ENCODE data around the gene GTF2A1. TPM values are rescaled to one million over a fixed set of nuclear protein-coding genes. Genes with fewer than 3 reads are reported as not detected.

Gene GTF2A1
- total RNA-seq, 2 experiments from 2014 or later, result 35.1 to 69.8 TPM

GRCh38 chr14:81170104-81170828 is 50.5 kb downstream of the GTF2A1 start:
- peak overlapping the region; percentile 62 for H3K4me3 ChIP-seq (ENCODE audit: low read depth, low read length, poor library complexity, severe bottlenecking)
- ChIA-PET CTCF (ENCODE audit: unreplicated experiment) (interaction anchor here (0.7 to 1.1 kb wide), 4 partner anchors 9 to 183 kb away, joined by 3 to 8 read pairs (median 3); no protein-coding TSS in a partner anchor), POLR2A (interaction anchor here (0.6 to 3.0 kb wide), 13 partner anchors 10 to 444 kb away, joined by 3 to 20 read pairs (median 4); partner anchors contain the start of gene GTF2A1)
- intact Hi-C loops (cut with micrococcal nuclease; ENCODE audit: unreplicated experiment), result loop anchor here (1.0 to 5.0 kb wide), 3 partner anchors 174 to 302 kb away; no protein-coding TSS in a partner anchor
- peak overlapping the region; percentile 62 for H3K27ac ChIP-seq (ENCODE audit: low read depth, low read length, poor library complexity, severe bottlenecking)
- H3K4me1 ChIP-seq (ENCODE audit: insufficient read depth, low read length, poor library complexity, severe bottlenecking), result peaks cover 46% of the 10 kb centered on the region
- H4K20me1 ChIP-seq (ENCODE audit: insufficient read depth, low read length), result no peaks in the 10 kb centered on the region
- TF ChIP-seq EZH2phosphoT487 (IDR thresholded peaks at IDR 0.05; ENCODE audit: borderline replicate concordance, low read depth, low read length) (no peak), CTCF (conservative IDR thresholded peaks at IDR 0.05; ENCODE audit: low read length) (peak; percentile 97)
- H2AFZ ChIP-seq (ENCODE audit: low read length), result peak overlapping the region; percentile 91
- no TSS peak for BruUV-seq (replicated peaks)
- DNase-seq (ENCODE audit: low spot score), result peak; percentile 87
- H3K9me3 ChIP-seq (ENCODE audit: low read length), result no peaks in the 10 kb centered on the region
- no peaks in the 10 kb centered on the region for H3K9me2 ChIP-seq (ENCODE audit: insufficient read depth, low read length)
- H3K4me2 ChIP-seq (ENCODE audit: low read length), result peak overlapping the region; percentile 88
- no peaks in the 10 kb centered on the region for H3K79me2 ChIP-seq (ENCODE audit: insufficient read depth, low read depth, low read length)
- peaks cover 8% of the 10 kb centered on the region for H3K36me3 ChIP-seq (ENCODE audit: insufficient read depth, low read length)

GRCh38 chr14:81169711-81170103 is 51.1 kb downstream of the GTF2A1 start:
- Histone ChIP-seq H3K79me2 (ENCODE audit: insufficient read depth, low read depth, low read length) (no peaks in the 10 kb centered on the region), H3K27ac (ENCODE audit: low read depth, low read length, poor library complexity, severe bottlenecking) (peak overlapping the region; percentile 62), H3K9me3 (ENCODE audit: low read length) (no peaks in the 10 kb centered on the region), H3K4me1 (ENCODE audit: insufficient read depth, low read length, poor library complexity, severe bottlenecking) (peaks cover 41% of the 10 kb centered on the region), H3K4me2 (ENCODE audit: low read length) (peak overlapping the region; percentile 88), H3K9me2 (ENCODE audit: insufficient read depth, low read length) (no peaks in the 10 kb centered on the region), H3K36me3 (ENCODE audit: insufficient read depth, low read length) (peaks cover 3% of the 10 kb centered on the region; the same call in 1 of the 2 replicates), H3K4me3 (ENCODE audit: low read depth, low read length, poor library complexity, severe bottlenecking) (peak overlapping the region; percentile 62), H4K20me1 (ENCODE audit: insufficient read depth, low read length) (no peaks in the 10 kb centered on the region), H2AFZ (ENCODE audit: low read length) (peak overlapping the region; percentile 91)
- no TSS peak for BruUV-seq (replicated peaks)
- peak; percentile 7 for DNase-seq (ENCODE audit: low spot score)
- CTCF ChIA-PET (ENCODE audit: unreplicated experiment), result interaction anchor here (0.7 to 1.1 kb wide), 4 partner anchors 9 to 183 kb away, joined by 3 to 8 read pairs (median 3); no protein-coding TSS in a partner anchor
- TF ChIP-seq EZH2phosphoT487 (IDR thresholded peaks at IDR 0.05; ENCODE audit: borderline replicate concordance, low read depth, low read length) (no peak), CTCF (conservative IDR thresholded peaks at IDR 0.05; ENCODE audit: low read length) (no peak)
- POLR2A ChIA-PET, result interaction anchor here (0.6 to 3.0 kb wide), 10 partner anchors 10 to 312 kb away, joined by 3 to 20 read pairs (median 4); partner anchors contain the start of gene GTF2A1
- intact Hi-C loops (cut with micrococcal nuclease; ENCODE audit: unreplicated experiment), result loop anchor here (1.0 to 5.0 kb wide), 3 partner anchors 173 to 303 kb away; no protein-coding TSS in a partner anchor
